GM23248 (cell line): ENCODE results near the gene FRMD1. TPM values are rescaled to one million over a fixed set of nuclear protein-coding genes. Genes with fewer than 3 reads are reported as not detected.

Source experiments
- DNase-seq: peaks from one replicate; pipeline ENCODE4 v3.0.0-alpha.2; 2015
- H2AFZ ChIP-seq: fragments of 200-600 bp; sonication (generic); 2 replicates; pipeline ENCODE4 v1.6.1; 2016; ENCODE audit warnings: antibody characterized with exemption
- H3F3A ChIP-seq: fragments of 200-600 bp; sonication (generic); 2 replicates; pipeline ENCODE4 v1.6.1; 2016; ENCODE audit warnings: mild to moderate bottlenecking, antibody characterized with exemption, mixed run types; ENCODE audit not compliant: insufficient read depth
- H3K27ac ChIP-seq: fragments of 200-600 bp; sonication (generic); 2 replicates; pipeline ENCODE4 v1.5.1; 2016; ENCODE audit warnings: mild to moderate bottlenecking
- H3K27me3 ChIP-seq: fragments of 200-600 bp; sonication (generic); replicated peaks from 2 replicates; pipeline ENCODE4 v1.6.1; 2016; ENCODE audit warnings: mild to moderate bottlenecking; ENCODE audit not compliant: insufficient read depth
- H3K36me3 ChIP-seq: fragments of 200-600 bp; sonication (generic); 2 replicates; pipeline ENCODE4 v1.6.1; 2016; ENCODE audit warnings: low read depth, mild to moderate bottlenecking
- H3K4me1 ChIP-seq: fragments of 200-600 bp; sonication (generic); 2 replicates; pipeline ENCODE4 v1.6.1; 2016; ENCODE audit warnings: mild to moderate bottlenecking; ENCODE audit not compliant: insufficient read depth
- H3K4me2 ChIP-seq: fragments of 200-600 bp; sonication (generic); one replicate; pipeline ENCODE4 v1.6.1; 2016; ENCODE audit warnings: mild to moderate bottlenecking; ENCODE audit not compliant: unreplicated experiment
- H3K4me3 ChIP-seq: fragments of 200-600 bp; sonication (generic); 2 replicates; pipeline ENCODE4 v1.5.1; 2016; ENCODE audit warnings: mild to moderate bottlenecking
- H3K79me2 ChIP-seq: fragments of 200-600 bp; sonication (generic); 2 replicates; pipeline ENCODE4 v1.6.1; 2016; ENCODE audit warnings: mild to moderate bottlenecking; ENCODE audit not compliant: insufficient read depth
- H3K9ac ChIP-seq: fragments of 200-600 bp; sonication (generic); 2 replicates; pipeline ENCODE4 v1.6.1; 2016; ENCODE audit warnings: mild to moderate bottlenecking
- H3K9me2 ChIP-seq: fragments of 200-600 bp; sonication (generic); 2 replicates; pipeline ENCODE4 v1.6.1; 2016; ENCODE audit warnings: mixed run types, mild to moderate bottlenecking, moderate library complexity; ENCODE audit not compliant: insufficient read depth
- H3K9me3 ChIP-seq: fragments of 200-600 bp; sonication (generic); one replicate; pipeline ENCODE4 v1.6.1; 2017; ENCODE audit warnings: low read depth
- H4K20me1 ChIP-seq: fragments of 200-600 bp; sonication (generic); 2 replicates; pipeline ENCODE4 v1.6.0; 2016; ENCODE audit not compliant: insufficient read depth
- EZH2 ChIP-seq: fragments of 200-600 bp; sonication (generic); IDR thresholded peaks from 2 replicates; pipeline ENCODE4 v1.6.1; 2018; ENCODE audit warnings: antibody characterized with exemption, mild to moderate bottlenecking; ENCODE audit not compliant: insufficient read depth, poor library complexity, severe bottlenecking
- EZH2phosphoT487 ChIP-seq: fragments of 200-600 bp; sonication (generic); IDR thresholded peaks from 2 replicates; pipeline ENCODE4 v1.6.1; 2018; ENCODE audit warnings: antibody characterized with exemption, moderate library complexity, mild to moderate bottlenecking, low read depth; ENCODE audit not compliant: insufficient read depth
- WGBS, 2 experiments: methylation state at CpG; one replicate each; pipeline ENCODE4 v1.1.6; 2015 to 2017; ENCODE audit warnings: low lambda C conversion rate in 2 of 2, low coverage in 1 of 2; ENCODE audit errors: missing lambda C conversion rate in 2 of 2; 5-methylcytosine and 5-hydroxymethylcytosine counted together
- in situ Hi-C: fragments of 300-500 bp; cut with MboI; formaldehyde crosslinking; loops from 2 replicates; pipeline ENCODE4 v1.15.0; 2020
- polyA plus RNA-seq: library from polyadenylated mRNA; unstranded; fragments of >200 nt; fragmentation: Nextera tagmentation; extraction: Ambion mirVana; gene quantifications from 2 replicates; pipeline ENCODE4 v1.2.1, GENCODE V29; 2016
- total RNA-seq: library from RNA; depleted of rRNA; stranded (reverse); fragments of >200 nt; shearing (Covaris generic); gene quantifications from 2 replicates; pipeline ENCODE4 v1.2.3, GENCODE V29; 2014

Gene FRMD1
- total and polyA plus RNA-seq, 2 experiments from 2014 or later, result not detected

- no peak overlapping the region for H3K4me3 ChIP-seq
- no peaks in the 10 kb centered on the region for H3K36me3 ChIP-seq
Measured at GRCh38 chr6:168040856-168041496, 38.0 kb downstream of the FRMD1 start.

GRCh38 chr6:168039849-168040248 lies 39.2 kb downstream of the FRMD1 start:
- Histone ChIP-seq H3K36me3 (no peaks in the 10 kb centered on the region), H3K79me2 (no peaks in the 10 kb centered on the region), H3K9me3 (no peaks in the 10 kb centered on the region), H3F3A (0 out of 2 replicates have a peak, but pooled peaks cover 2% of the 10 kb centered on the region), H3K27me3 (no peaks in the 10 kb centered on the region), H3K4me3 (no peak overlapping the region), H3K4me2 (no peak overlapping the region), H3K9ac (no peak overlapping the region), H4K20me1 (no peaks in the 10 kb centered on the region), H2AFZ (no peak overlapping the region), H3K4me1 (peaks cover 5% of the 10 kb centered on the region; the same call in 1 of the 2 replicates), H3K27ac (no peak overlapping the region), H3K9me2 (no peaks in the 10 kb centered on the region)
- no peak for TF ChIP-seq EZH2
- TF ChIP-seq EZH2phosphoT487, result no peak
- no peak for DNase-seq
- WGBS, 2 experiments, result 74 to 76% methylated on average over 13 of the region's 13 CpGs
- in situ Hi-C loops, result no loop called here

More at GRCh38 chr6:168040856-168041496, 38.0 kb downstream of the FRMD1 start:
- no peaks in the 10 kb centered on the region for H3K27me3 ChIP-seq
- H3K79me2 ChIP-seq, result no peaks in the 10 kb centered on the region
- no peaks in the 10 kb centered on the region for H3K9me3 ChIP-seq
- H3K9me2 ChIP-seq, result no peaks in the 10 kb centered on the region
- H3K4me2 ChIP-seq, result no peak overlapping the region
- no peak for TF ChIP-seq EZH2
- TF ChIP-seq EZH2phosphoT487, result no peak
- 66 to 76% methylated on average over 15 of the region's 15 CpGs for WGBS, 2 experiments
- no peak overlapping the region for H2AFZ ChIP-seq
- H3K27ac ChIP-seq, result no peak overlapping the region
- DNase-seq, result no peak
- in situ Hi-C loops, result no loop called here
- peaks cover 2% of the 10 kb centered on the region; the same call in 1 of the 2 replicates for H3K4me1 ChIP-seq
- no peaks in the 10 kb centered on the region for H4K20me1 ChIP-seq
- H3K9ac ChIP-seq, result no peak overlapping the region
- no peaks in the 10 kb centered on the region for H3F3A ChIP-seq

- H3K27me3 ChIP-seq, result no peaks in the 10 kb centered on the region
- WGBS, 2 experiments, result 70% methylated on average over 4 of the region's 4 CpGs
- peaks cover 7% of the 10 kb centered on the region for H3F3A ChIP-seq
- H4K20me1 ChIP-seq, result no peaks in the 10 kb centered on the region
- peaks cover 5% of the 10 kb centered on the region; the same call in 1 of the 2 replicates for H3K4me1 ChIP-seq
- DNase-seq, result no peak
- no peak overlapping the region for H3K9ac ChIP-seq
- H3K9me2 ChIP-seq, result no peaks in the 10 kb centered on the region
- no peak overlapping the region for H3K4me3 ChIP-seq
- TF ChIP-seq EZH2phosphoT487, result no peak
- no peak for TF ChIP-seq EZH2
- H3K9me3 ChIP-seq, result no peaks in the 10 kb centered on the region
- H3K36me3 ChIP-seq, result no peaks in the 10 kb centered on the region
- H3K4me2 ChIP-seq, result no peak overlapping the region
- H3K79me2 ChIP-seq, result no peaks in the 10 kb centered on the region
- no peak overlapping the region for H3K27ac ChIP-seq
- in situ Hi-C loops, result no loop called here
- H2AFZ ChIP-seq, result no peak overlapping the region
Measured at GRCh38 chr6:168039301-168039700, 39.7 kb downstream of the FRMD1 start.

GRCh38 chr6:168038576-168039140 lies 40.4 kb downstream of the FRMD1 start:
- Histone ChIP-seq H3K4me2 (no peak overlapping the region), H3K9me2 (no peaks in the 10 kb centered on the region), H3K4me3 (no peak overlapping the region), H3K4me1 (peaks cover 5% of the 10 kb centered on the region; the same call in 1 of the 2 replicates), H2AFZ (no peak overlapping the region), H3K9ac (no peak overlapping the region), H3F3A (peaks cover 14% of the 10 kb centered on the region), H4K20me1 (no peaks in the 10 kb centered on the region), H3K27me3 (no peaks in the 10 kb centered on the region), H3K27ac (no peak overlapping the region), H3K79me2 (no peaks in the 10 kb centered on the region), H3K9me3 (no peaks in the 10 kb centered on the region), H3K36me3 (no peaks in the 10 kb centered on the region)
- DNase-seq, result no peak
- TF ChIP-seq EZH2phosphoT487 (no peak), EZH2 (no peak)
- in situ Hi-C loops, result no loop called here
- WGBS, 2 experiments, result 77 to 82% methylated on average over 13 of the region's 13 CpGs
